ENCODE data around the gene FBXO8.
A peak's percentile ranks its signal among the peaks of the same experiment; 100 is the strongest.

DNA sequence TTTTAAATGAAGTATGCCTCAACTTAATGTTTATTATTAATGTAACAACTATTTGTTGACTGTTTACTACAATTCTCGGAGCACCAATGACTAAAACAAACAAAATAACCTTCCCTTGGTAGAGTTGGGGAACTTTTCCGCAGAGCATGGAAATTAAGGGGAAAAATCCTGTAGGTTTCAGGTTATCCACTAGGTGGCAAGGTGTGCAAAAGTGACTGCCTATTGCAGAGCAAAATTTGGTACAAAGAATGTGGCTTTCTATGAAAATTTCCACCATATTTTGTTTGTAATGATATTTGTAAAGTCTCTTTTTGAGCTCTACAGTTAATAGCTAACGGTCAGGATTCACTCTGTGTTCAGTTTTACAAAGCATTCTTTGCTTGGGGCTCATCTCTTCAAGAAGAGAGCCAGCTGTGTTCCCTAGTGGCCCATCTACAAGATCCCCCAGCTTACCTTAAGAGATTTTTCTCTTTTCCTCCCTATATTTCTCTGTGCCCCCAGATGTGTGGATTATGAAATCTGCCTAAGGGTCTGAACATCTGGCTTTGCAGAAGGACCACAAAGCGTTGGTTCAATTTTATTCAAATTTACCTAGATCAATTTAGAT is 61.1 kb downstream of the FBXO8 start:
- TF ChIP-seq, protein P1, sequence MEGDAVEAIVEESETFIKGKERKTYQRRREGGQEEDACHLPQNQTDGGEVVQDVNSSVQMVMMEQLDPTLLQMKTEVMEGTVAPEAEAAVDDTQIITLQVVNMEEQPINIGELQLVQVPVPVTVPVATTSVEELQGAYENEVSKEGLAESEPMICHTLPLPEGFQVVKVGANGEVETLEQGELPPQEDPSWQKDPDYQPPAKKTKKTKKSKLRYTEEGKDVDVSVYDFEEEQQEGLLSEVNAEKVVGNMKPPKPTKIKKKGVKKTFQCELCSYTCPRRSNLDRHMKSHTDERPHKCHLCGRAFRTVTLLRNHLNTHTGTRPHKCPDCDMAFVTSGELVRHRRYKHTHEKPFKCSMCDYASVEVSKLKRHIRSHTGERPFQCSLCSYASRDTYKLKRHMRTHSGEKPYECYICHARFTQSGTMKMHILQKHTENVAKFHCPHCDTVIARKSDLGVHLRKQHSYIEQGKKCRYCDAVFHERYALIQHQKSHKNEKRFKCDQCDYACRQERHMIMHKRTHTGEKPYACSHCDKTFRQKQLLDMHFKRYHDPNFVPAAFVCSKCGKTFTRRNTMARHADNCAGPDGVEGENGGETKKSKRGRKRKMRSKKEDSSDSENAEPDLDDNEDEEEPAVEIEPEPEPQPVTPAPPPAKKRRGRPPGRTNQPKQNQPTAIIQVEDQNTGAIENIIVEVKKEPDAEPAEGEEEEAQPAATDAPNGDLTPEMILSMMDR (IDR thresholded peaks at IDR 0.05 in 4 of 5, conservative IDR thresholded peaks at IDR 0.05 in 1 of 5) = peak in 3 of 5 experiments; percentile 13 to 60 (median 52)
- TF ChIP-seq POLR2A (IDR thresholded peaks at IDR 0.05) = no peak

Measured in gastrocnemius medialis (tissue), 4 donors.